Endometrial microvascular endothelial cells (primary cell): ENCODE data around the gene SPHKAP. TPM values are rescaled to one million over a fixed set of nuclear protein-coding genes. Genes with fewer than 3 reads are reported as not detected.
"Not testable (repeated sequence)": the region's sequence is repeated elsewhere in the genome, so short reads cannot be mapped to it uniquely, and the experiment has no call there.

ENCODE experiments used
- in situ Hi-C: cut with HindIII; loops from 2 replicates; pipeline ENCODE4 v1.10.0; 2017; ENCODE audit warnings: low sequenced_read_pairs, low pct_unique_long_range_greater_than_20kb; ENCODE audit errors: inconsistent ontology term
- total RNA-seq: library from RNA; depleted of rRNA; stranded (reverse); fragments of >200 nt; gene quantifications from one replicate; pipeline ENCODE4 v1.2.3, GENCODE V29; 2015; ENCODE audit errors: inconsistent ontology term

The SPHKAP gene
- total RNA-seq, 1 donor from 2014 or later = not detected

DNA sequence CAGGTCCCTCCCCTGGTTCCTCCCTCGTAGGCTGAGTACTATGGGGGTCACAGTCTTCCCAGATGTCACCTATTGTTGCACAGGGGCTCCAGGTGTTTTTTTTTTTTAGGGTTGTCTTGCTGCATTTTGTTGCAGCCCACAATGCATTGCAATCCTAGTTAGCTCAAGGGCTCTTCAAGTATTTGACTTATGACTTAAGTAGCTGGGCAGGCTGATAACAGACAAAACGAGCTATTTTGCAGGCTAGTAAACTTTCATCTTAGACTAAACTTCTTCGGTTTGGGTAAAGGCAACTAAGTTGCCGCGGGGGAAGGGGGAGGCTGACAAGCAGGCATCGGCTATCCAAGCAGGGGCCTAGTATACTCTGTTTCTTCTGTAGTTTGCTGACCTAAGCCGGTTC, 245.2 kb downstream of the SPHKAP start:
- in situ Hi-C loops = not testable (repeated sequence)

DNA sequence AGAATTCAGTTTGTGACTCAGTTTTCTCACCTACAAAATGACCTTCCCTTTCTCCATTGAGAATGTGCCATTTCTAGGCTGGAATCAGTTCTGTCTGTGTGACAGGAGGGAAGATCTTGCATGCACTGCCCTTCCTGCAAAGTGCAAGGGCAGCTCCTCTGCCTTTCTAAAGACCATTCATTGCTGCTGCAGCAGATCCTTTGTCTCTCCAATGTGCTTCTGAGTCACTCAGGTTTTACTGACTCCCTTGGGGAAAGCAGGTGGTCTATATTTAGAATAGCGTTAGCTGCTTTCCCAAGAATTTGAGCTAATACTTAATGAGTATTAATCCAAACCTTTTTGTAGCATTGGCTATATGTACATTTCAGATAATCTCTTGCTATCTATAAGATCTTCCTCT, 247.6 kb downstream of the SPHKAP start:
- in situ Hi-C loops = no loop called here

DNA sequence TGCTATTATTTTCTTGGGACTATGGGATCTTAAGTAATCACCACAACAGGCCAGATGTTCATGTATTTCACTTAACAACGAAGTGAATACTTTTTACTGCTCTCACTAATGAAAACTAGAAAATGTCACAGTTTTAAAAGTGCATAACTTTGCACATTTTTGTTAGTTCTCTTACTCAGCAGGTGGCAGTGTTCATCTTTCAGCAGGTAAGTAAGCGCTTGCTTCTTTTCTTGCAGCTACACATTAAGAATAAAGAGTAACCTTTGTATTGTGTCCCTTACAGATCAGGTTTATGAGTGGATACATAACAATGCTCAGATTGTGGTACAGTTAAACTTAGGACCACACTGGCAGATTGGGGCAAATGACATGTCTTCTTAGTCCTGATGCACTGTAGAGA, 249.1 kb downstream of the SPHKAP start:
- in situ Hi-C loops = no loop called here

GRCh38 chr2:227932001-227932400, 249.5 kb downstream of the SPHKAP start:
- in situ Hi-C loops = no loop called here
